Osteoblast (primary cell): ENCODE results near the gene DNAAF5. TPM values are rescaled to one million over a fixed set of nuclear protein-coding genes. Genes with fewer than 3 reads are reported as not detected.
A peak's percentile ranks its signal among the peaks of the same experiment; 100 is the strongest.

Experiments used
- DNase-seq: peaks from one replicate; pipeline ENCODE4 v3.0.0; 2011; ENCODE audit warnings: low spot score, mixed read lengths; ENCODE audit not compliant: insufficient read length; ENCODE audit errors: missing footprints
- H2AFZ ChIP-seq: 2 replicates; pipeline ENCODE4 v1.6.0; 2011; ENCODE audit warnings: mild to moderate bottlenecking, low read length
- H3K27ac ChIP-seq: 2 replicates; pipeline ENCODE4 v1.5.1; 2011; ENCODE audit warnings: mild to moderate bottlenecking, low read depth, low read length, moderate library complexity
- H3K27me3 ChIP-seq: 2 replicates; pipeline ENCODE4 v1.6.0; 2012; ENCODE audit warnings: mild to moderate bottlenecking, control low read depth, inconsistent platforms, low read length, moderate library complexity; ENCODE audit not compliant: insufficient read depth
- H3K36me3 ChIP-seq: 2 replicates; pipeline ENCODE4 v1.5.1; 2011; ENCODE audit warnings: mild to moderate bottlenecking, low read length, control low read depth, moderate library complexity; ENCODE audit not compliant: insufficient read depth
- H3K4me1 ChIP-seq: 2 replicates; pipeline ENCODE4 v1.5.1; 2011; ENCODE audit warnings: mild to moderate bottlenecking, low read length, control low read depth, moderate library complexity; ENCODE audit not compliant: insufficient read depth
- H3K4me2 ChIP-seq: 2 replicates; pipeline ENCODE4 v1.6.0; 2011; ENCODE audit warnings: mild to moderate bottlenecking, low read length; ENCODE audit not compliant: insufficient read depth
- H3K4me3 ChIP-seq: fragments of 200-600 bp; sonication (generic); 3 replicates; pipeline ENCODE4 v1.5.1; 2012; ENCODE audit warnings: mild to moderate bottlenecking, low read length, inconsistent platforms; ENCODE audit not compliant: insufficient read depth
- H3K79me2 ChIP-seq: 2 replicates; pipeline ENCODE4 v1.6.0; 2012; ENCODE audit warnings: mild to moderate bottlenecking, low read length, control low read depth, inconsistent platforms; ENCODE audit not compliant: insufficient read depth
- H3K9me3 ChIP-seq: 2 replicates; pipeline ENCODE4 v1.5.1; 2011; ENCODE audit warnings: low read depth, low read length, control low read depth
- H4K20me1 ChIP-seq: 2 replicates; pipeline ENCODE4 v1.6.0; 2012; ENCODE audit warnings: mild to moderate bottlenecking, low read length, control low read depth; ENCODE audit not compliant: insufficient read depth
- CTCF ChIP-seq: IDR thresholded peaks from 2 replicates; pipeline ENCODE4 v1.5.1; 2011; ENCODE audit warnings: mild to moderate bottlenecking, low read depth, low read length, moderate library complexity; ENCODE audit errors: extremely low read depth
- total RNA-seq: library from RNA; depleted of rRNA; stranded (reverse); fragments of >200 nt; gene quantifications from 2 replicates; pipeline ENCODE4 v1.2.3, GENCODE V29; 2012

DNAAF5 gene
- total RNA-seq, 1 donor = 22.4 TPM

- TF ChIP-seq CTCF = no peak
- H3K9me3 ChIP-seq = no peaks in the 10 kb centered on the region
- H3K4me2 ChIP-seq = peak overlapping the region; percentile 95
- peak; percentile 89 for DNase-seq
- H3K4me1 ChIP-seq = peaks cover 33% of the 10 kb centered on the region
- peak overlapping the region; percentile 88 for H3K4me3 ChIP-seq
- peaks cover 54% of the 10 kb centered on the region for H3K79me2 ChIP-seq
- no peaks in the 10 kb centered on the region for H3K36me3 ChIP-seq
- H3K27me3 ChIP-seq = no peaks in the 10 kb centered on the region
- H3K27ac ChIP-seq = peak overlapping the region; percentile 65
- peak overlapping the region; percentile 10 for H2AFZ ChIP-seq
- peaks cover 31% of the 10 kb centered on the region for H4K20me1 ChIP-seq
Observed at GRCh38 chr7:816751-817671, 90.5 kb downstream of the DNAAF5 start.

GRCh38 chr7:818031-818699, 91.7 kb downstream of the DNAAF5 start:
- H3K27me3 ChIP-seq = no peaks in the 10 kb centered on the region
- H3K4me2 ChIP-seq = peak overlapping the region; percentile 95
- H3K36me3 ChIP-seq = peaks cover 4% of the 10 kb centered on the region
- H4K20me1 ChIP-seq = peaks cover 36% of the 10 kb centered on the region
- no peak overlapping the region for H3K4me3 ChIP-seq
- H3K4me1 ChIP-seq = peaks cover 21% of the 10 kb centered on the region
- no peak overlapping the region for H2AFZ ChIP-seq
- DNase-seq = peak; percentile 89
- peaks cover 66% of the 10 kb centered on the region for H3K79me2 ChIP-seq
- peak; percentile 24 for TF ChIP-seq CTCF
- no peak overlapping the region for H3K27ac ChIP-seq
- no peaks in the 10 kb centered on the region for H3K9me3 ChIP-seq

GRCh38 chr7:820341-820740, 93.8 kb downstream of the DNAAF5 start:
- Histone ChIP-seq H3K36me3 (peaks cover 7% of the 10 kb centered on the region), H3K9me3 (no peaks in the 10 kb centered on the region), H3K4me1 (peaks cover 15% of the 10 kb centered on the region), H3K27ac (no peak overlapping the region), H3K27me3 (no peaks in the 10 kb centered on the region), H2AFZ (no peak overlapping the region), H3K4me3 (no peak overlapping the region), H4K20me1 (peaks cover 44% of the 10 kb centered on the region), H3K4me2 (no peak overlapping the region), H3K79me2 (peaks cover 84% of the 10 kb centered on the region)
- TF ChIP-seq CTCF = no peak
- DNase-seq = no peak

- H3K79me2 ChIP-seq = peaks cover 95% of the 10 kb centered on the region
- H3K36me3 ChIP-seq = peaks cover 7% of the 10 kb centered on the region
- peaks cover 44% of the 10 kb centered on the region for H4K20me1 ChIP-seq
- no peaks in the 10 kb centered on the region for H3K27me3 ChIP-seq
- no peak for TF ChIP-seq CTCF
- peaks cover 21% of the 10 kb centered on the region for H3K4me1 ChIP-seq
- H3K27ac ChIP-seq = no peak overlapping the region
- H3K4me3 ChIP-seq = no peak overlapping the region
- no peak overlapping the region for H3K4me2 ChIP-seq
- DNase-seq = no peak
- H2AFZ ChIP-seq = no peak overlapping the region
- H3K9me3 ChIP-seq = no peaks in the 10 kb centered on the region
Observed at GRCh38 chr7:821688-822087, 95.2 kb downstream of the DNAAF5 start.
